Stimulated activated CD4-positive, alpha-beta T cell treated with anti-CD3 and anti-CD28 coated beads, TNF-alpha, amount 100 ng/mL, for 48 hours (primary cell): Measurements from ENCODE around the gene CHIC1.
"Not testable (repeated sequence)": the region's sequence is repeated elsewhere in the genome, so short reads cannot be mapped to it uniquely, and the experiment has no call there.

Source experiments
- DNase-seq, 3 donors: peaks; one replicate each; pipeline ENCODE4 v3.0.0-alpha.2; 2020; ENCODE audit warnings: low read depth in 3 of 3

Gene CHIC1

DNA sequence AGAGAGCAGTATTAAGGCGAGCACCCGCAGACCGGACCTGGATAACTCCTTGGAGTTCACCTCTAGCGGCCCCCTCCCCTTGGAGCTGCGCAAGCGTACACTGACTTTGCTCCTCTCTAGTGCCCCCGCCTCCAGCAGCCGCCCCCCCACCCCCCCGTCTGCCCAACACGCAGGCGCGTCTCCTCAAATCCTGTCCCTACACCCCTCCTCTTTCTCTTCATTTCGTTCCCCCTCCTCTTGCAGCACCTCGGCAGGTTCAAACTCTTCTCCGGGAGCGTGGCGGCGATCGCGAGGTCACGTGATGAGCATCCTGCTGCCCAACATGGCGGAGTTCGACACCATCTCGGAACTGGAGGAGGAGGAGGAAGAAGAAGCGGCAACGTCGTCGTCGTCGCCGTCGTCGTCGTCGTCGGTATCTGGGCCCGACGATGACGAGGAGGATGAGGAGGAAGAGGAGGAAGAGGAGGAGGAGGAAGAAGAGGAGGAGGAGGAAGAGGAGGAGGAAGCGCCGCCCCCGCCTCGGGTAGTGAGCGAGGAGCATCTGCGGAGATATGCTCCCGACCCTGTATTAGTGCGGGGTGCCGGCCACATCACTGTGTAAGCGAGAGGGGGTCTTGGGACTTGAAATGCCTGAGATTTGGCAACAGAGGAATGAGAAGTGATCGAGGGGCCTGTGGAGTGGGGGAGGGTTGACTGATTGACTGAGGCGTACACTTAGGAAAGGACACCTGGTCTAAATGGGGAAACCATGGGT, at the start of gene CHIC1:
Gene CHIC1 (plus strand): TSS at position 214 of the 754 bp plus-strand sequence. CDS start 88 bp downstream, at position 302.
- DNase-seq = peak; percentile 24 to 50 (median 27)

DNA sequence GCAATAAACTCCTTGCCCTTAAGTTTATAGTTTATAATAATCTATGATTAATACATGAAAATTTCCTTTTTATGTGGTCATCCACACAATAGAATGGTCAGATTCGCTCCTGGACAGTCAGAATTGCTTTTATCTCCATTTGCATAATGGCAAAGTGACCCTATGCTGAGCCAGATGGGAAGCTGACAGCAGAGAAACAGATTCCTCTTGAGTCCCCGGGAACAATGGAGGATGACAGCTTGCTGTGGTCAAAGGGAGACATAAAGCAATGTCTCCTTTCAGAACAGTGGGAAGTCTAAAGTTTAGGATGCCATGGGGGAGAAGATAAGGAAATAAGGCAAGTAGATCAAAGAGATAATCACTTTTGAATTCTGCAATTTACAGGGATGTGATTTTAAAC, 40.2 kb upstream of the CHIC1 start:
- not testable (repeated sequence) for DNase-seq

DNA sequence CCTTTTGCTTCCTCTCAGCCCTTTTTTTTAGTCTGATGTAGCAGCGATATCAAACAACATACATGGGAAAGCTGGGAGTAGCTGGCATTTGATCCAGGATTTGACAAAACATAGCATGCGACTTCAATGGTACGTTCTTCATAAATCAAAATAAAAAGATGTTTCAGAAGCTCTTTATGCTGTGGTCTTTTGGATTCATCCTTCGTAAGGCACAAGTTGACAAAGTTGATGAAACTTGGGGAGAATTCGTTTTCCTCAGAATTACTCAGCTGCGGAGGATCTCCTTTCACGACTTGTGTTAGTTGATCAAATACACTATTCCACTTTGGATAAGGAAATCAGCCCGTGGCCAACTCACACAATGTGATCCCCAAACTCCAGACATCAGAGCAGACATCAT, 38.1 kb upstream of the CHIC1 start:
- DNase-seq = no peak

DNA sequence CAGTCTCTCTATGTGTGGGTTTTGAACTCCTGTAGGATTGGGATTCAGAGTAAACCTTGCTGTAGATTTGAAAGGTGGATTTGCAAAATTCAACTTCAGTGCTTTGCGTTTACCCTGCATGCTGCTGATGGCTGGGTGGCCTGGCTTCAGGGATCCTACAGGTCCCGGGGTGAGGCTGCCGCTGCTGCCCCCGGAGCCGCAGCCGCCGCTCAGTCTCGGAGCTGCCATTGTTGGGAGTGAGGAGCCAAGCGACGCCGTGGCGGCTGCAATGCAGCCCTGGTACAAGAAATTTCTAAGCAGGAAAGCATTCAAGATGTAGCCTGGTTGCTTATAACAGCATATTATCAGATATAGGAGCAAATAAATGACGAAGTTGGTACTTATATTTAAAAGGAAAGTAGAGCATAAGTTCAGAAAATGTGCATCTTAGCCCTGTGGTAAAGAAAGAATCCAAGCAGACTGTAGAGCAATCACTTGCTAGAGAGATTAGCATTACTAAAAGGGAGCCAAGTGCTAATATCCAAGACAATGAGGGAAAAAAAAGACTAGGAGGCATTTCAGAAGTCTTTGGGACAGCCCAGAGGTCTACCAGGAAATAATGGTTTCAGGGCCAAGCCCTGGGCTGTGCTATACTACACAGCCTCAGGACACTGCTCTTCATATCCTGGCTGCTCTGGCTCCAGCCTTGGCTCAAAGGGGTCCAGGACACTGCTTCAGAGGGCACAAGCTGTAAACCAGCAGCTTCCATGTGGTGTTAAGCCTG, 36.9 kb upstream of the CHIC1 start:
- DNase-seq = no peak

DNA sequence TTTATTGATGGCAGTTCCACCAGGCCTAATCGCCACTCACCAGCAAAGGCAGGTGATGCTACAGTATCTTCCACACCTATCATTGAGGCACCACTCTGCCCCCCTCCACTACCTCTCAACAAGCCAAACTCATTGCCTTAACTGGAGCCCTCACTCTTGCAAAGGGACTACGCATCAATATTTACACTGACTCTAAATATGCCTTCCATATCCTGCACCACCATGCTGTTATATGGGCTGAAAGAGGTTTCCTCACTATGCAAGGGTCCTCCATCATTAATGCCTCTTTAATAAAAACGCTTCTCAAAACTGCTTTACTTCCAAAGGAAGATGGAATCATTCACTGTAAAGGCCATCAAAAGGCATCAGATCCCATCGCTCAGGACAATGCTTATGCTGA, 31.3 kb upstream of the CHIC1 start:
- not testable (repeated sequence) for DNase-seq

DNA sequence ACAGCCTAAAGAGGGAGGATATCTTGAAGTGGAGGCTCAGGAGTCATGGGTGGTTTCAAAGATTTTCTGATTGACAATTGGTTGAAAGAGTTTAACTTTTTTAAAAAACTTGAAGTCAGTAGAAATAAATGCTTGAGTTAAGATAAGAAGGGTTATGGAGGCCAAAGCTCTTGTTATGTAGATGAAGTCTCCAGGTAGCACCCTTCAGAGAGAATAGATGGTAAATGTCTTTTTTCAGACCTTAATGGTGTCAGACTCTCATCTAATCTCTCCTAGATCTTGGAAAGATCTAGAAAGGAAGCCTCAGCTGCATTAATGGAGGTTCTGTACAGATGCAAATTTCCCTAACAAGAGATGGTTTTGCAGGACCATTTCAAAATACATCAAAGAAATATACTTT, 6.8 kb upstream of the CHIC1 start:
- no peak for DNase-seq

DNA sequence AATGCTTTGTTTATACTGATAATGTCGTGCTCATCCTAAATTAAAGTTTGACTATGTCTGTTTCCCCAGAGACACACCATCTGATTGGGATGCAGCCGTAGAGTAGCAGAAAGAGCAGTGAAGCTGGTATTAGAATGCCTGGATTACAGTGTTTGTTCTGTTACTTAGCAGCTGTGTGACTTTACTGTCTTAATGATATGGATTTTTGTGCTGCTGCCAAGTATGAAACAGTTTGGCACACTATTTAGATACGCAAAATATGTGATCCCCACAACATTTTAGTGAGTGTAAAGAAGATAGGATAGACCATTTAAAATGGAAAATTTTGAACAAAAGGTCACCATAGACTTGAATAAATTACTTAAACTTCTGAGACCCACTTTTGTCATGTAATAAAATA, 1.2 kb upstream of the CHIC1 start:
- no peak for DNase-seq

DNA sequence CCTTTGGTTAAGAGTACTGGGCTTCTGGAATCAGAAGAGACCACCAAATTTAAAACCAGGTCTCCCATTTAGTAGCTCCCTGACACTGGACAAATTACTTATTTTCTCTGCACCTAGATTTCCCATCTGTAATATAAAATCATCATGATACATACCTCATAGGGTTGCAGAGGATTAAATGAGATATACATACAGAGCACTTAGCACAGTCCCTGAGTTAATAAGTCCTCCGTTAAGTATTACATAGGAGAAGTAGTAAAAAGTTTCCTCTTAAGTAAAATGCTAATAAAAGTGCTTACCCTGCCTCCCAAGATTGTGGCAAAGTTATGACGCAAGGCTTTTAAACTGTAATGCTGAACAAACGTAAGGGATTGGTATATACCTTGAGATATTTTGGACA, 539 bp upstream of the CHIC1 start:
- DNase-seq = no peak

DNA sequence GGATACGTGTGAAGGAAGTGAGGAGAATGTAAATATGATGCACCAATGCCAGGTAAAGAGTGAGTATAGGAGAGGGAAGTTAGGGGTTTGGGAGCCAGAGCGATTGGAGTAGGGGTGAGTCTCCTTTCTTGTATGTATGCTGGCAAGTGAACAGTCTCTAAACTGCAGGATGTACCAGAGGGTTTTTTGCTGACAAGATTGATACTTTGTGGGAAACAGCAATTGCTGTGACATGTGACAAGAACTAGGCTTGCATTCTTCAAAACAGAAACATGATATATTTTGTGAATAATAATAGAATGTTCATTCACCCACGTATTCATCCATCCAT, 706 bp downstream of the CHIC1 start:
- DNase-seq = no peak

DNA sequence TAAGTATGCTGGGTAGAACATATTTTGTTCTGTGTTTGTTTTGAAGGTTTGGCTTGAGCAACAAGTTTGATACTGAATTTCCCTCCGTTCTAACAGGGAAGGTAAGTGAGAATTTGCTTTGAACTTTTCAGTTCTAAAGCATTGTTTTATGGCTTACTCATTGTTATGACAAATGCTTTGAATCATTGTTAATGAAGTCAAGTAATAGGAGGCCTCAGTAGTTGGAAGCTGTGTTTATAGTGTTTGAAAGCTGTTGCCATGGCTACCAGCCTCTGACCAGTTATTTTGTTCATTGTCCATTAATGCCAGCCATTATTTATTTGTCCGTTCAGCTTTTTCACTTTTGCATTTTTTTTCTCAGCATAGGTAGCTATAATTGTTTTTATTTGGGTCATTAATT, 14.4 kb downstream of the CHIC1 start:
- DNase-seq = no peak

DNA sequence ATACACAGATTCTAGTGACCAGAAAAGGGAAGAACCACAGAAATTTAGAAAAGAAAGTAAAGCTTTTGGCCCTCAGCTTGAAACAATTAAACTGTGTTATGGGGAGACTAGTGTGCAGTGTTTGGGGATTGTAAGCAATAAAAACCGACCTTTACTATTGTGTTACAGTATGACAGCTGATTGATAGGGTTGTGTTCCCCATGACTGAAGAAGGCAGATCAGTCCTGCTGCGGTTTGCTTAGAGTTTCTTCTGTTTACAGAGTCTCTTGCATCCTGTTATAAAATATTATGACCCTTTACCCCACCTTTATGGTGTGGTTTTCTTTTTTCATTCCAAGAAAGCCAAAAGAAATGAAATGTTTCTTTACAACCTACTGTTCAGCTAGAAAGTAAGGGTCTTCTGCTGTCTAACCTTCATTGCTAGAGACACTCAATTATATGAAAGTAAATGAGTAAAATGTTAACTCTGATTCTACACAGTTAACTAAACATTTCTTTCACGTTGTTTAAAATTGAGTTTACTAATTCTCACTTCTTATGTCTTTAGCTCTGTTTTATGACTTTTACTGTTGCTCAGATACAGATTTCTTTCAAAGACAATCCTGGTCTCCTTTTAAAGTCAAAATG, 18.1 kb downstream of the CHIC1 start:
- no peak for DNase-seq

DNA sequence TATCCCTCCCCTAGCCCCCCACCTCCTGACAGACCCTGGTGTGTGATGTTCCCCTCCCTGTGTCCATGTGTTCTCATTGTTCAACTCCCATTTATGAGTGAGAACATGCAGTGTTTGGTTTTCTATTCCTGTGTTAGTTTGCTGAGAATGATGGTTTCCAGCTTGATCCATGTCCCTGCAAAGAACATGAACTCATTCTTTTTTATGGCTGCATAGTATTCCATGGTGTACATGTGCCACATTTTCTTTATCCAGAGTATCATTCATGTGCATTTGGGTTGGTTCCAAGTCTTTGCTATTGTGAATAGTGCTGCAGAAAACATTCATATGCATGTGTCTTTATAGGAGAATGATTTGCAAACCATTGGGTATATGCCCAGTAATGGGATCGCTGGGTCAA, 34.8 kb downstream of the CHIC1 start:
- not testable (repeated sequence) for DNase-seq

DNA sequence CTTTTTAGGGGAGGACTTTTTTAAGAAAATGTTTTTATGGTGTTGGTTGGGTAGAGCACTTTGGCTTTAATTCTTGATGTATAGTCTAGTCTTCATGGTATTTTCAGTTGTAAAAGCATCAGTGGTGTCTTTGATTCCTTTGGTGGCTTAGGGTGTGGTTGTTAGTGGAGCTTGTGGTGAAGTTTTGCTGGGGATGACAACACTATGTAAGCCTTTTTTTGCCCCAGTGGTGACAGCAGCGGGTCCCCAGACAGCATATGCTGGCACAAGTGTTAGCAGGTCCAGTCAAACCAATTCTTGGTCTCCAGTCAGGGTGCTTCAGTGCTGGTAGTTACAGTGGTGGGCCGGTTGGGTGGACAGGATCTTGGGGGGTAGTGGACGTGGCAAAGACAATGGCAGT, 52.0 kb downstream of the CHIC1 start:
- DNase-seq = no peak

DNA sequence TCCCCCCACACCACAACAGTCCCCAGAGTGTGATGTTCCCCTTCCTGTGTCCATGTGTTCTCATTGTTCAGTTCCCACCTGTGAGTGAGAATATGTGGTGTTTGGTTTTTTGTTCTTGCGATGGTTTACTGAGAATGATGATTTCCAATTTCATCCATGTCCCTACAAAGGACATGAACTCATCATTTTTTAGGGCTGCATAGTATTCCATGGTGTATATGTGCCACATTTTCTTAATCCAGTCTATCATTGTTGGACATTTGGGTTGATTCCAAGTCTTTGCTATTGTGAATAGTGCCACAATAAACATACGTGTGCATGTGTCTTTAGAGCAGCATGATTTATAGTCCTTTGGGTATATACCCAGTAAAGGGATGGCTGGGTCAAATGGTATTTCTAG, 78.7 kb downstream of the CHIC1 start:
- DNase-seq = not testable (repeated sequence)

DNA sequence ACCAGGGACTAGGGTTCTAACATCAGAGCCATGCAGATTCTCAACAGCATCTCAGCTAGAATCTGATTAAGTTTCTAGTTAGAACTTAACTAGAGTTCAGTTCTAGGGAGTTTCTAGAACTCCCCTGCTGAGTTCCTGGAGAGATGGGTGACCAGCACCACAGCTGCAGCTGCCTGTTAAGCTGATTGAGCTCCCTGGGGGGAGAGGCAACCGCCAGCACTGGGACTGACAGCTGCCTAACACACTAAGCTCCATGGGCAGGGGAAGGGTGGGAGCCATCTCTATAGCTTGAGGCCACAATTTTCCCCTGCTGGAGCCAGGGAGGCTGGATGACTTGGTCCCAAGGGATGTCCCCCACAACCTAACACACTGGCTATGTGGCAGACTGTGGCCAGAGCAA, 84.2 kb downstream of the CHIC1 start:
- no peak for DNase-seq

DNA sequence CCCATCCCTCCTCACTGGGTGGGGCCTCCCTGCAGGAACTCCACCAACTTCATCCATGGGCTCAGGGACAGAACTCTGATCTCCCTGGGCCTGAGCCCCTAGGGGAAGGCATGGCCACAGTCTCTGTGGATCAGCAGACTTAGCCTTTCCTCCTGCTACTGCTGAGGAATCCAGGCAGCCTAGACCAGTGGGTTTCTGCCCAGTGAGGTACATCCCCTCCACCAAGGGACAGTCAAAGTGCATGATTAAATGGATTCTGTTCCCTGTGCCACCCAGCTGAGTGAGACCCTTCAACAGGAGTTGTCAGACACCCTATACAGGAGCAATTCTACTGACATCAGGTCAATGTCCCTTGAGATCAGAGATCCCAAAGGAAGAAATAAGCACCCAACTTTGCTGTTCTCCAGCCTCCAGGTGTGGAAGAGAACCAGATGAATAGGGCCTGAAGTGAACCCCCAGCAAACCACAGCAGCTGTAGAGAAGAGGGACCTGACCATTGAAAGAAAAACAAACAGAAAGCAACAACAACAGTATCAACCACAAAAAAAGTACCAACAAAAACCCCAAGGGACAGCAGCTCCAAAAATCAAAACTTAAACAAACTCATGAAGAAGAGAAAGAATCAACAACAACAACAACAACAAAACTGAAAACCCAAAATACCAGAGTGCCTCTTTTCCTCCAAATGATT, 84.8 kb downstream of the CHIC1 start:
- no peak for DNase-seq

DNA sequence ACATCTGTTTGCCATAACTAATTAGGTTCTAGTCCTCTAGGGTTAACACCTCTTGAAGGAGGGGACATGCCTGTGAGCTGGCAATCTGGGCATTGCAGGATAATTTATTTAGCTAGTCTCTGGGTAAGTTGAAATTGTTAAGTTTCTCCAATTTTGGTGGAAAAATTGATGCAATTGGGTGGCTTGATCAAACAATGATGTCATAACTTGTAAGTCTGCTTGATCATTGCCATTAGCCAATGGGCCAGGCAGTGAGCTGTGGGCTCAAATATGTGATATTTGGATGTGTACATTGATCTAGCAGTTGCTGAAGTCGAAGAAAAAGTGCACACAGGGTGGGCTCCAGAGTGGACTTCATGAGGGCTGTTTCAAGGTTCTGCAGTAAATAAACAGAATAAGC, 98.3 kb downstream of the CHIC1 start:
- not testable (repeated sequence) for DNase-seq

DNA sequence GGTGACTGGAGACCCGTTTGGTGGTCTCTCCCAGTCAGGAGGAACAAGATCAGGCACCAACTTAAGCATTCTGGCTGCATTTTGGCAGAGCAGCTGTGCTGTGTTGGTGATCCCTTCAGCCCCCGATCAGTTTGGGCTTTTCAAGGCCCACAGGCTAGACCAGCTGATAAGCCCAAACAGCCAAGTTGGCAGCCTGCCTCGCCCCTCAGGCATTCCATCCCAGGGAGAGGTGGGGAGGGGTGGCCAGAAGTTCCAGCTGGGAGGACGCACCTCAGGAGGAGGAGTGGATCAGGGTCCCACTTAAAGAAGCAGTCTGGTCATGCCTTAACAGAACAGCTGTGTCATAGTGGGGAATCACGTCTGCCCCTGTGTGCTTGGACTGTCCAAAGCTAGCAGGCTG, 105.8 kb downstream of the CHIC1 start:
- DNase-seq = no peak

DNA sequence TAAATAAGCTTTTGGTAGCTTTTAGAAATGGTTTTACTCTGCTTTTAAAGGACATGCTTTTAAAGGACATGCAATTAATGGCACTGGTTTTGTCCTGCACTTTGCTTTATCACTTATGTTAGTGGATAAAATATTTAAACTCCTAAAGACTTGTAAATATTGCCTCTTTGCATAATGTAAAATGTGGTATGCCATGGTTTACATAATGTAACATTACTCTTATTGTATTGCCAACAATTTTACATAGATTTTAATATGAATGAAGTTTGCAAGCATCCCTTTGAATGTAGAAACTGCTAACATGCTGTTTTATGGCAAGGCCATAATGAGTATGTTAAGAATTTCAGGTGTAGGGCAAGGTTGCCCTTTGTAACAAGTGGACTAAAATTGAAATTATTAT, 118.4 kb downstream of the CHIC1 start:
- DNase-seq = no peak

DNA sequence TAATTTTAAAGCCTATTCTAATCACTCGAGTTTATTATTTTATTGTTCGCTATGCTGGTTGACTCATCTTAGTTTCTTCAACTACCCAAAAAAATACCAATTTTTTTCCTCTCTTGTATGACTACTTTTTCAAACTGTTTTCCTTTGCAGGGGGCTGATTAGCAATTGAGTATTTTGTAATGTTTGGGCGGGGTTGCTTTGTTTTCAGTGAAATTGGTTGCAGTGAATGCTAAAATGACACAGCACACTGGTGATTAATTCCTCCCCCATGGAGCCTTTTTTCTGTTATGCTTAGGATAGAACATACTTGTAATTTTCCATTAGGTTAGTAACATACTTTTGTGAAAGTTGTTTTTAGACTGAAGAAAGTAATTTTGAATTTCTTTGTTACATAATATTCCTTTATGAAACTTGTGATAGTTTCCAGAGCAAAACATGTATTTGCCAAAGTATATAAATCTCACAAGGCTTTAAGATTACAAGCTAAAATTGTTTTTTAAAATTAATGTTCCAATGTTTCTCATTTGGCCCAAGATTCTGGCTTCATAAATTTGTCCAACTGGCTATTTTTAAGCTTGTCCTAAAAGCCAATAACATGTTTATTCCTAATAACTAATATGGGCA, 120.4 kb downstream of the CHIC1 start:
- no peak for DNase-seq

DNA sequence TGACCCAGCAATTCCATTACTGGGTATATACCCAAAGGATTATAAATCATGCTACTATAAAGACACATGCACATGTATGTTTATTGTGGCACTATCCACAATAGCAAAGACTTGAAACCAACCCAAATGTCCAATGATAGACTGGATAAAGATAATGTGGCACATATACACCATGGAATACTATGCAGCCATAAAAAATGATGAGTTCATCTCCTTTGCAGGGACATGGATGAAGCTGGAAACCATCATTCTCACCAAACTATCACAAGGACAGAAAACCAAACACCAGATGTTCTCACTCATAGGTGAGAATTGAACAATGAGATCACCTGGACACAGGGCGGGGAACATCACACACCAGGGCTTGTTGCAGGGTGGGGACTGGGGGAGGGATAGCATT, 144.0 kb downstream of the CHIC1 start:
- not testable (repeated sequence) for DNase-seq

DNA sequence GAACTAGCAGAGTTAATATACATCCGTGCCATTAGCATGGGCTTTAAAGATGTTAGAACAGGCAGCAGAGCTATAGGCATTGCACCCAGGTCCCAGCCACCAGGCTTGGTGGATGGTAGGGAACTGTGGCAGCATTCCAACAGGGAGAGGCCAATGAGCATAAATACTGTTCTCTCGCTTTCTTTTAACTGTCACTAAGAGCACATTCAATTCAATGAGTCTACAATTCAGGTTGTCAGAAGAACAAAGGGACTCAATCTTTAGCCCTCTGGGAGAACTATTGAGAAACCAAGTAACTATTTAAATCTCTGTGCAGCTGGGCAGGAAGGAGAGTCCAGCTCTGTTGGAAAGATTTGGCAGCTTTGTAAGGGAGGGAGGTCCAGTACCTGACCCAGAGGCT, 165.6 kb downstream of the CHIC1 start:
- no peak for DNase-seq
